ENCODE results near the gene HSD17B1. TPM values are rescaled to one million over a fixed set of nuclear protein-coding genes. Genes with fewer than 3 reads are reported as not detected.

The HSD17B1 gene
- total and polyA plus RNA-seq, 2 of the 13 experiments (the other 11 are each of a cell fraction or from before 2014, with no cell fraction given): 0.54 to 0.93 TPM

GRCh38 chr17:42514867-42515266, 37.9 kb upstream of the HSD17B1 start (continued):
- TF ChIP-seq ZNF678 (CRISPR knock-in tag; IDR thresholded peaks at IDR 0.05) (no peak), CCAR2 (optimal IDR thresholded peaks at IDR 0.05; ENCODE audit: low read depth, low read length) (no peak), ZNF335 (CRISPR knock-in tag; IDR thresholded peaks at IDR 0.05) (no peak), KLF15 (CRISPR knock-in tag; IDR thresholded peaks at IDR 0.05; ENCODE audit: borderline replicate concordance) (no peak), ONECUT2 (CRISPR knock-in tag; IDR thresholded peaks at IDR 0.05) (no peak)

- no peak overlapping the region for H3K4me2 ChIP-seq (ENCODE audit: low read depth, low read length)
- 16% methylated on average over 9 of the region's 9 CpGs for WGBS (ENCODE audit: low lambda C conversion rate)
- ChIA-PET POLR2A (interaction anchor here (0.6 to 4.3 kb wide), 5 partner anchors 14 to 95 kb away, joined by 3 to 27 read pairs (median 3); partner anchors contain the start of genes CAVIN1 and NAGLU), CTCF (ENCODE audit: low intra/inter-chr PET ratio, low total read pairs) (interaction anchor here (0.8 to 2.5 kb wide), 6 partner anchors 10 to 195 kb away, joined by 3 to 28 read pairs (median 12); no protein-coding TSS in a partner anchor)
- H3K9ac ChIP-seq (ENCODE audit: insufficient read depth, low read depth, low read length): no peak overlapping the region
- H2AFZ ChIP-seq (ENCODE audit: low read length): no peak overlapping the region
- H3K36me3 ChIP-seq (replicated peaks in 1 of 2; ENCODE audit: control insufficient read depth in 1 of 2, insufficient read depth in 2 of 2, low read length in 2 of 2): peaks cover 18 to 23% of the 10 kb centered on the region in 2 experiments
- no peaks in the 10 kb centered on the region for H3K9me3 ChIP-seq (ENCODE audit: low read length)
- ATAC-seq: peak; percentile 77
- H3K27me3 ChIP-seq (ENCODE audit: control insufficient read depth in 1 of 2, insufficient read depth in 2 of 2, low read length in 2 of 2): no peaks in the 10 kb centered on the region
- DNase-seq (ENCODE audit: low spot score): peak; percentile 80
- intact Hi-C loops (cut with micrococcal nuclease; ENCODE audit: unreplicated experiment) (loop anchor here (1.0 kb wide), 3 partner anchors 10 to 89 kb away; no protein-coding TSS in a partner anchor), in situ Hi-C loops (cut with HindIII; ENCODE audit: extremely low pct_ligation_motif_present, low pct_unique_long_range_greater_than_20kb) (loop anchor here (5.0 kb wide), 1 partner anchor 95 kb away; the partner anchor contains the start of gene CAVIN1)
- no peaks in the 10 kb centered on the region for H3K79me2 ChIP-seq (ENCODE audit: insufficient read depth, low read length)
- H3K4me1 ChIP-seq (ENCODE audit: insufficient read depth, low read length): peaks cover 53% of the 10 kb centered on the region
- no TSS peak for BruUV-seq (replicated peaks)
- no peaks in the 10 kb centered on the region for H4K20me1 ChIP-seq (ENCODE audit: insufficient read depth, low read length)
- no peak overlapping the region for H3K27ac ChIP-seq (ENCODE audit: extremely low read length, insufficient read depth, low read length)
- no peak overlapping the region for H3K4me3 ChIP-seq (replicated peaks in 1 of 3; ENCODE audit: insufficient read depth in 1 of 3, low read depth in 2 of 3, low read length in 3 of 3)
- peak; percentile 82 for FAIRE-seq
- no peak for TF ChIP-seq MYNN (CRISPR knock-in tag; IDR thresholded peaks at IDR 0.05; ENCODE audit: low read depth)
- TF ChIP-seq CBX5 (CRISPR knock-in tag; IDR thresholded peaks at IDR 0.05; ENCODE audit: borderline replicate concordance): no peak
- no peak for TF ChIP-seq HOXD1 (CRISPR knock-in tag; IDR thresholded peaks at IDR 0.05)
- TF ChIP-seq XBP1 (CRISPR knock-in tag; IDR thresholded peaks at IDR 0.05): no peak
- peak; percentile 38; the same call in 1 of the 2 replicates for TF ChIP-seq ZNF205 (CRISPR knock-in tag; IDR thresholded peaks at IDR 0.05)
- TF ChIP-seq BCLAF1 (IDR thresholded peaks at IDR 0.05): no peak
- TF ChIP-seq ATF3 (CRISPR knock-in tag; IDR thresholded peaks at IDR 0.05): no peak
- TF ChIP-seq ZBTB37 (CRISPR knock-in tag; IDR thresholded peaks at IDR 0.05): no peak
- TF ChIP-seq ZNF253 (CRISPR knock-in tag; IDR thresholded peaks at IDR 0.05; ENCODE audit: borderline replicate concordance): no peak
- TF ChIP-seq SRF (IDR thresholded peaks at IDR 0.05; ENCODE audit: low read depth, low read length): no peak
- no peak for TF ChIP-seq CENPX (CRISPR knock-in tag; IDR thresholded peaks at IDR 0.05)
- TF ChIP-seq NR2F6 (IDR thresholded peaks at IDR 0.05): no peak
- peak; percentile 59 for TF ChIP-seq NR2F6 (CRISPR knock-in tag; IDR thresholded peaks at IDR 0.05)
- 0 out of 2 replicates have a peak, but pooled peaks have one; percentile 46 for TF ChIP-seq TGIF2 (CRISPR knock-in tag; IDR thresholded peaks at IDR 0.05)
- TF ChIP-seq MEF2D (CRISPR knock-in tag; IDR thresholded peaks at IDR 0.05): 0 out of 2 replicates have a peak, but pooled peaks have one; percentile 1
- TF ChIP-seq ZNF672 (CRISPR knock-in tag; IDR thresholded peaks at IDR 0.05): no peak
- no peak for TF ChIP-seq ZNF839 (CRISPR knock-in tag; IDR thresholded peaks at IDR 0.05; ENCODE audit: borderline replicate concordance)
Measured at GRCh38 chr17:42517516-42517915, 35.2 kb upstream of the HSD17B1 start.
